GM12873 (cell line): ENCODE results near the gene DIP2B.

Experiments
- CTCF ChIP-seq: IDR thresholded peaks from 2 replicates; pipeline ENCODE4 v1.5.1; 2012; ENCODE audit warnings: low read depth, mild to moderate bottlenecking, moderate library complexity, low read length, control low read depth; ENCODE audit not compliant: insufficient read depth; ENCODE audit errors: missing control alignments

DIP2B gene

GRCh38 chr12:50536831-50537537, 32.2 kb downstream of the DIP2B start:
- no peak for TF ChIP-seq CTCF

- no peak for TF ChIP-seq CTCF
These were observed 32.7 kb downstream of the DIP2B start for GRCh38 chr12:50537538-50537919.

- TF ChIP-seq CTCF, result no peak
These were observed 33.4 kb downstream of the DIP2B start for GRCh38 chr12:50538182-50538581.

- TF ChIP-seq CTCF, result no peak
These were observed 36.4 kb downstream of the DIP2B start for GRCh38 chr12:50541139-50541538.

- no peak for TF ChIP-seq CTCF
These were observed 37.7 kb downstream of the DIP2B start for GRCh38 chr12:50542448-50542847.

GRCh38 chr12:50545213-50545612, 40.4 kb downstream of the DIP2B start:
- no peak for TF ChIP-seq CTCF

GRCh38 chr12:50545786-50546185, 41.0 kb downstream of the DIP2B start:
- TF ChIP-seq CTCF, result no peak
